T-helper 22 cell (primary cell): ENCODE measurements around the gene LIPA.
"Not testable (repeated sequence)": the region's sequence is repeated elsewhere in the genome, so short reads cannot be mapped to it uniquely, and the experiment has no call there.

ENCODE experiments used
- DNase-seq: peaks from one replicate; pipeline ENCODE4 v3.0.0-alpha.2; 2020; ENCODE audit warnings: low read depth

The LIPA gene

DNA sequence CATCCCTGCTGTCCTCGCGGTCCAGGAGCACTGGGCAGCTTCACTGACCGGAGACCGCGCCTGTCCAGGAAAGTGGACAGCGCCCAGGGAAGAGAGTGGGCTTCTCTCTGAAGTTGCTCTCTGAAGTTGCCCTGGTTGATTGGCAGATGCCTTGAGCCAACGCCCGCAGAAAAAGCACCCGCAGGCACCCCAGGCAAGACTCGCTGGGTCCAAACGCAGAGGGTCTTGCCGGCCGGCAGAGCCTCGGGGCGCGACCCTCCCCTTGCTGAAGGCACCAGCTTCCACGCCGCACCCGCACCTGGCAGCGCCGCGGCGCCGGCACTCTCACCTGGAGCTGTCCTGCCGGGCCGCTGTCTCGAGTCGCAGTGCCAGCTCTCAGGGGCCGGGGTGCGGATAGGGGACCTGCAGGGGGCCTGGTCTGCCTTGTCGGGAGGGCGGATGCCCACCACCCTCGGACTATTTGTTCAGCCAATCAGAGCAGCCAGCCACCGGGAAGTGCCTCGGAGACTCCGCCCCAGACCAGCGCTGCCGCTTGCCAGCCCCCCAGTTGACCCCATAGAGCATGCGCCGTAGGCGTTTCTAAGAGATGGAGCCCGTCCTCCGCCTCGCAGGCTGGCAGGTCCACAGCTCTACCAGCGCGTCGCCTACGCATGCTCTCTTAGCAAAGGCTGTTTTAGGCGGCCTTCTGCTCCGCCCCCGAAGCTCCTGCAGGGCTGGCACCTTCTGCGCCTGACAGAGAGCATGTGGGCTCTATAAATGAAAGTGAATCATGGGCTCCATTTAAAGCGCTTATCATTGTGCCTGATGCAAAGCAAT lies at the start of gene LIPA:
Gene LIPA (minus strand): TSS at position 367 of the 816 bp plus-strand sequence. CDS start 4,127 bp downstream, outside the sequence.
- peak; percentile 97 for DNase-seq

- no peak for DNase-seq
Measured at GRCh38 chr10:89301232-89301631, 49.7 kb upstream of the LIPA start.

- DNase-seq = no peak
Measured at GRCh38 chr10:89299031-89299430, 47.5 kb upstream of the LIPA start.

DNA sequence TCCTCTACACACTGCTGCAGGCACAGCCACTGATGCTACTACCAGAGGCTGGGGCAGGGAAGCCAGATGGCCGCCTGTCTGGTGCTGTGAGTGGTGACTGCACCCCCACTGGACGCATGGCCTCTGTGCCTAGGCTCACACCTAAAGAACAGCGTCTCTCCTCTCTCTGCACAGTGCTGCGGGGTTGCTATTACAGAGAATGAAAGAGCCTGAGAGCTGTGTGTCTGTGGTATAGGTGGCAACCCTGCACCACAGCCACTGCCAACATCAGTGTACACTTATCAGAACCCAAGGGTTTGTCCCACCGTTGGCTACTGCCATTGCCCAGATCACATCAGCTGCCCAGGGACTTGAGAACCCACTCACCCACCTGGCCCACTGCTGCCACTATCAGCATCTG lies 46.2 kb upstream of the LIPA start:
- DNase-seq = no peak

DNA sequence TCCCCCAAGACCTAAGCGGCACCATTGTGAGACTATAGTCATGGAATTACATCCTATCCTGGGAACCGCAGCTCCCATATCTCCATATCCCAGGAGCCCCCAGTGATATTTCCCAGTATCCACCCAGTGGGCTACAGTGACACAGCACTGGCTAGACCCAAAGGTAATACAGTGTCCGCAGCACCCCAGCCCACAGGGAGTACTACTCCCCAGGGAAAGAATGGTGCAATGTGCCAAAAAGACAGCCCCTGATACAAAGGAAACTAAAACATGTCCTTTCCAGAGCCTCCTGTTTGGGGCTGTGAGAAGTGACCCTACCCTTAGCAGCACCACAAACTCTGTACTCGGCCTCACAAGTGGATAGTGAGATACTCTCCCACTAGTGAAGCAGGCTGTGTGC lies 45.8 kb upstream of the LIPA start:
- no peak for DNase-seq

DNA sequence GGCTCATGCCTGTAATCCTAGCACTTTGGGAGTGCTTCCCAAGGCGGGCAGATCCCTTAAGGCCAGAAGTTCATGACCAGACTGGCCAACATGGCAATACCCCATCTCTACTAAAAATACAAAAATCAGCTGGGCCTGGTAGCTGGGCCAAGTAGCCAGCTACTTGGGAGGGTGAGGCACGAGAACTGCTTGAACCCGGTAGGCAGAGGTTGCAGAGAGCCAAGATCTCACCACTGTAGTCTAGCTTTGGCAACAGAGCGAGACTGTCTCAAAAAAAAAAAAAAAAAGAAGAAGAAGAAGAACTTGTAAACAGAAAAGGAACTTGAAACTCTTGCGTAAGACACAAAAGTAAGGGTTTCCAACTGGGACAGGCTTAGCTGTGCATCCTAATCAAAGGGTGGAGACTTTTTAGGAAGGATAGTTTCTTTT lies 44.7 kb upstream of the LIPA start:
- DNase-seq = no peak

- DNase-seq = no peak
Measured at GRCh38 chr10:89295597-89295996, 44.0 kb upstream of the LIPA start.

- no peak for DNase-seq
Measured at GRCh38 chr10:89294721-89295239, 43.2 kb upstream of the LIPA start.

DNA sequence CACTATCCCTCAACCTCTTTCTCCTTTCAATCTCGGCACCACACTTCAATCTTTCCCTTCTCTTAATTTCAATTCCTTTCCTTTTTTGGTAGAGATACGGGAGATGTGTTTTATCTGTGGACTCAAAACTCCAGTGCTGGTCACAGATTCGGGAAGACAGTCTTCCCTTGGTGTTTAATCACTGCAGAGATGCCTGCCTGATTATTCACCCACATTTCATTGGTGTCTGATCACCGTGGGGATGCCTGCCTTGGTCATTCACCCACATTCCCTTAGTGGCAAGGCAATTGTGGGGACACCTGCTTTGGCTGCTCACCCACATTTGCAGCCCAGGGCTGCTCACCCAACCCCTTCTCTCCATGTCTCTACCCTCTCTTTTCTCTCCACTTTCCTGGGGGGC lies 33.7 kb upstream of the LIPA start:
- DNase-seq = not testable (repeated sequence)

- DNase-seq = not testable (repeated sequence)
Measured at GRCh38 chr10:89284711-89285110, 33.1 kb upstream of the LIPA start.

DNA sequence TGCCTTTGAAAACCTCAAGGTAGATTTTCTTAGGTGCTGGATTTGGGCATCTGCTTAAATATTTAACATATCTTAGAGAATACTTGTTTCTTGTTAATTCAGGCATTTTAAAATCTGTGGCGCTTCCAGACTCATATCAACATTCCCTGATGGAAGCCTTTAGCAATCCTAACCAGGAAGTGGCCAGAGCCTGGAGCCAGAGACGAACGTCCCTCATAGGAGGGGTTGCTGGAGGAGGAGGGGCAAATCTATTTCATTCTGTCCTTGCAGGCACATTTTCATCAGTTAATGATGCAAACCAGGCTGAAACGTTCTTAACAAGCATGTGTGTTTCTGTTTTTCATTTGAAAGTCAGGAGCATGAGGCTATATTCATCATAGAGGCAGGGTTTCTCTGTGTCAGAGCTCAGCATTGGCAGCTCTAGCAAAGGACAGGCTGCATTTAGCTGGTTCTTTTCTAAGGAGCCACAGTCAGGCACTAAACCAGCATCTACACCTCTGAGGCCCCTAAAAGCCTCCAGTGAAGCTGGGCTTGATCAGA lies 32.4 kb upstream of the LIPA start:
- DNase-seq = no peak

DNA sequence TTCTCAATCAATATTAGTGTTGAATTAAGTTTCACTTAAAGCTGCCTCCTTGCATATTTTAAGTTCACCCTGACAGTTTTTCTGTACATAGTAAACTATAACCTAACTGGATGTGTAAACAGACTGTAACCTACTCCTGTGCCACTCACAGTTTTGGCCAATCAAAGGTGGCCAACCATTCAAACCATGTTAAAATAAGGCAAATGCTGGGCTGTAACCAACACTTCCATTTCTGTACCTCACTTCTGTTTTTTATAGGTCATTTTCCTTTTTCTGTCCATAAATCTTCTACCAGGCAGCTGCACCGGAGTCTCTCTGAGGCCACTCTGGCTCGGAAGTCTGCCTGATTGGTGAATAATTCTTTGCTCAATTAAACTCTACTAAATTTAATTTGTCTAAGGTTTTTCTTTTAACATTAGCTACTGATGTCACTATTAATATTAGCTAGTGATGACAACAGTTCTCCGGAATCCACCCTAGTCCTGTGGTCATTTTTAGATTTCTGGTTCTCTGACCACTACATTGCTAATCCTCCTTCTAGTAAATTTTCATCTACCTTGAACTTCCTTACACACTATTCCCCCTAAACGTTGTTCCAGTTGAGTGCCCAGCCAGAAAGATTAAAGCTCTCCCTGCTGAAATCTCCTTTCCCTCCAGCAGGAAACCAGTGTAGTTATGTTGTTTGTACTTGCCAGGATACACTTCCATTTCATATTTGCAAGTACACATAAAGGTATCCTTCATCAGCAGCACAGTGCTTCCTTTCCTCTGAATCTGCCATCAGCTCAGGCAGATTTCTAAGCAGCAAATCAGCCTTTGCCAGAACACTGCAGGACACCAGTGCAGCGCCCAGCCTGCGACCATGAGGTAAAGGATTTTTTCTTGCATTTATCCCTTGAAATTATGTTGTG lies 31.7 kb upstream of the LIPA start:
- no peak for DNase-seq

- DNase-seq = no peak
Measured at GRCh38 chr10:89281606-89282395, 30.2 kb upstream of the LIPA start.

DNA sequence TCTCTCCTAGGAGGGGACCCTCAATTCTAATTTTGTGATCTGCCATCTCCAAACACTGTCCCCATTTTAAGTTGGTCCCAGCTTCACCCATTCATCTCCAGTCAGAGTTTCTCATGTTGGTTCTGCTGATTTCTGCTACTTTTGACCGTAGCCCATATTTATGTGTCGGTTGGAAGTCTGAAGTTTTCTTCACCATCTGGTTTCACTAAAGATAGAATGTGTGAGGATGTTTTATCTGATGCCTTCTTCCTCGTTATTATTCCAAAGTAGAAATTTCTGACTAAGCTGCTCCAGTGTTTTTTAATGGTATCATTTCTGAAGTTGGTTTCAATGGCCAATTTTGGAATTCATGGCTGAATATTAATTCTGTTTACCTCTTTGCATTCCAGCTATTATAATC lies 28.9 kb upstream of the LIPA start:
- DNase-seq = no peak

DNA sequence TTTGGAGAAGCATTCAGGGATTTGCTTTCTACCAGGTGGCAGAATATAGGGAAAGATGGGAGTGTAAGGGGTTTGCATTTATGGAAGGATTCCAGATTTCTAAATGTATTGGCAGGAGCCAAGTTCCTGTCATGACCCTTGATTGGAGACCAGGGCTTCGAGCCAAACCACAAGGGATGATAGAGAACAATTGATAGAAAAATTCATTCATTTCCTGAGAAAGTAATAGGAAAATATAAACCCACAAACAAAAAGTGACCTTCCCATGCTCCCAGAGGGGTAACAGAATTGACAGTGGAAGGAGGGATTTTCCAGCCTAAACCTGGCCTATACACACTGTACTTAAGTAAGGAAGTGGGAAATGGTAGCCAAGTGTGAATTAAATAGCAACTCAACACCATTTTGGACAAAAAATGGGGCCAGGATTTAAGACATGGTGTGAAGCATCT lies 27.9 kb upstream of the LIPA start:
- no peak for DNase-seq

DNA sequence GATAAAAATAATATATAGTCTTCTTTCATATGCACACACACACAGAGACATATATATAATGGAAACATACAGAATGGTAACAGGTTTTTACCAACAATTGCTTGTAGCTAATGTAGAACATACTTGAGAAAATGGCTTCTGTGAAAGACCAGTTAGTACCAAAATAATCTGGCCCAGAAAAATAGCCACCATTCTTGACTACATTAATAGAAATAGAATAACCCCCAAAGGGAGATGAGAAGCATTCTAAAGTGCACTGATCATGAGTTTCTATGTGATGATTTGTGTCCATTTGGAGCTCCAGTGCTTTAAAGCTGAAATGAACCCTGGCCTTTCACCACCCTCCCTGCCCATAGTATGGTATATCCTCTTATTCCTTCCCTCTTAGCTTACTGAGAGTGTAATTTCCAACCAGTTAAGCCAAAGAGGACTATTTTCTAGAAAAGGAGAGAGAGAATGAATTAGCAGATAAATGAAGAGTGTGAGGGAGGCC lies 27.4 kb upstream of the LIPA start:
- DNase-seq = no peak

GRCh38 chr10:89278034-89278535 lies 26.5 kb upstream of the LIPA start:
- DNase-seq = no peak

- no peak for DNase-seq
Measured at GRCh38 chr10:89275383-89275782, 23.8 kb upstream of the LIPA start.

DNA sequence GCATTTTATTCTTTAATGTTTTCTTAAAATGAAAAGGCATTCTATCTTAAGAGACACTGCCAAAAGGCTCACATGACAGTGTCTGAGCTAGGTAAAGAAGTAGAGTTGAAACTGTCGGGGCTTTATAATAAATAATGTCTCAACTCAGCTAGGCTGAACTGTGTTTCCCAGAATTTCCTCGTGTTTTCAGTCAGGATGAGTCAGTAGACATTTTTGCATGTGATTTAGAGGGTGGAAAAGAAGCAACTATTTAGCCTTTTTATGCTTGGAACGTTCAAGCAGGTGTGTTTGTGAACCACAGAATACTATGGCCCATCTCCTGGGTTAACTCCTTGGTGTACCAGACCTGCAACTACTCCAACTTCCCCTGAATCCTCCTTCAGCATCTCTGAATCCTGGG lies 23.4 kb upstream of the LIPA start:
- no peak for DNase-seq

DNA sequence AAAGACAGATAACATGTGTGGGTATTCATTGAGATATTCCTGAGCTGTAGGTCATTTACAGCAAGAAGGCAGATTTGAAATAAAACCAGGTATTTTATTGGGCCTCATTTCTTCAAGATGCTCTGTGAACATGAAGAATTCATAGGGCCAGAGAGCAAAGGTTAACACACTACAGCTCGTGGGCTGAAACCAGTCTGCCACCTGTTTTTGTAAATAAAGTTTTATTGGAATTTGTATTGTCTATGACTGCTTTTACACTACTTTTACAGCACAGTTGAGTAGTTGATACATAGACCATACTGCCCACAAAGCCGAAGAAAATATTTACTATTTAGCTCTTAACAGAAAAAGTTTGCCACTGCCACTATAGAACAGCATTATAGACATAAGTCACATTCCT lies 22.1 kb upstream of the LIPA start:
- no peak for DNase-seq

DNA sequence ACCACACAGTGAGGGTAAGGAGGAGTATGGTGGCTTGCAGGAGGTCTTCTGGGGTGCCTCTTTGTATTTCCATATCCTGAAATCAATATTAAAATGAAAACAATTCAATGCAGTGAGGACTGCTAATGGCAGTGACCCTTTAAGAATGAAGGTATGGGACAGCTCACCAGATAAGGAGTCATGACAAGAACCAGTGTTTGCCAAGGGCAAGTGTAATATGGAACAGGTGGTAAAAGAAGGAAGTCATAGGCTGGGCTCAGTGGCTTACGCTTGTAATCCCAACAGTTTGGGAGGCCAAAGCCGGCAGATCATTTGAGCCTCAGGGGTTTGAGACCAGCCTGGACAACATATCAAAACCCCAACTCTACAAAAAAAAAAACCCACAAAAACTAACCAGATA lies 20.0 kb upstream of the LIPA start:
- no peak for DNase-seq
